ENCODE measurements around the gene MOSPD2. TPM values are rescaled to one million over a fixed set of nuclear protein-coding genes. Genes with fewer than 3 reads are reported as not detected.
A peak's percentile ranks its signal among the peaks of the same experiment; 100 is the strongest.

MOSPD2 gene
- total RNA-seq, 1 donor from 2014 or later, result 18.8 TPM

GRCh38 chrX:14865201-14865600 is 8.0 kb upstream of the MOSPD2 start:
- H3K27ac Mint-ChIP-seq (ENCODE audit: unreplicated experiment), result peak overlapping the region; percentile 87
- no peaks in the 10 kb centered on the region for H3K27me3 Mint-ChIP-seq (ENCODE audit: unreplicated experiment)
- peaks cover 11% of the 10 kb centered on the region for H3K4me1 Mint-ChIP-seq (ENCODE audit: unreplicated experiment)
- no peak for TF ChIP-seq CTCF (IDR thresholded peaks at IDR 0.05)
- H3K9me3 Mint-ChIP-seq (ENCODE audit: unreplicated experiment), result peaks cover 25% of the 10 kb centered on the region
- peaks cover 8% of the 10 kb centered on the region for H3K36me3 Mint-ChIP-seq (ENCODE audit: unreplicated experiment)
- H3K4me3 Mint-ChIP-seq (ENCODE audit: unreplicated experiment), result no peak overlapping the region
- DNase-seq (ENCODE audit: extremely low spot score, unreplicated experiment), result no peak

GRCh38 chrX:14871767-14872166 is 1.5 kb upstream of the MOSPD2 start:
- H3K4me1 Mint-ChIP-seq (ENCODE audit: unreplicated experiment), result peaks cover 2% of the 10 kb centered on the region
- H3K36me3 Mint-ChIP-seq (ENCODE audit: unreplicated experiment), result peaks cover 10% of the 10 kb centered on the region
- TF ChIP-seq CTCF (IDR thresholded peaks at IDR 0.05), result no peak
- no peak overlapping the region for H3K27ac Mint-ChIP-seq (ENCODE audit: unreplicated experiment)
- no peaks in the 10 kb centered on the region for H3K27me3 Mint-ChIP-seq (ENCODE audit: unreplicated experiment)
- peaks cover 17% of the 10 kb centered on the region for H3K9me3 Mint-ChIP-seq (ENCODE audit: unreplicated experiment)
- DNase-seq (ENCODE audit: extremely low spot score, unreplicated experiment), result no peak
- H3K4me3 Mint-ChIP-seq (ENCODE audit: unreplicated experiment), result peak overlapping the region; percentile 49

- Mint-ChIP-seq H3K4me3 (ENCODE audit: unreplicated experiment) (peak overlapping the region; percentile 81), H3K27ac (ENCODE audit: unreplicated experiment) (peak overlapping the region; percentile 57), H3K36me3 (ENCODE audit: unreplicated experiment) (peaks cover 9% of the 10 kb centered on the region), H3K4me1 (ENCODE audit: unreplicated experiment) (peaks cover 2% of the 10 kb centered on the region), H3K27me3 (ENCODE audit: unreplicated experiment) (no peaks in the 10 kb centered on the region), H3K9me3 (ENCODE audit: unreplicated experiment) (peaks cover 12% of the 10 kb centered on the region)
- DNase-seq (ENCODE audit: extremely low spot score, unreplicated experiment), result no peak
- TF ChIP-seq CTCF (IDR thresholded peaks at IDR 0.05), result no peak
Measured at GRCh38 chrX:14872355-14872754, 866 bp upstream of the MOSPD2 start.

- TF ChIP-seq CTCF (IDR thresholded peaks at IDR 0.05), result no peak
- peak overlapping the region; percentile 81 for H3K4me3 Mint-ChIP-seq (ENCODE audit: unreplicated experiment)
- H3K36me3 Mint-ChIP-seq (ENCODE audit: unreplicated experiment), result peaks cover 7% of the 10 kb centered on the region
- H3K27me3 Mint-ChIP-seq (ENCODE audit: unreplicated experiment), result no peaks in the 10 kb centered on the region
- peak overlapping the region; percentile 59 for H3K27ac Mint-ChIP-seq (ENCODE audit: unreplicated experiment)
- H3K4me1 Mint-ChIP-seq (ENCODE audit: unreplicated experiment), result peaks cover 2% of the 10 kb centered on the region
- peaks cover 7% of the 10 kb centered on the region for H3K9me3 Mint-ChIP-seq (ENCODE audit: unreplicated experiment)
- DNase-seq (ENCODE audit: extremely low spot score, unreplicated experiment), result no peak
Measured at GRCh38 chrX:14873676-14874049, 442 bp downstream of the MOSPD2 start.

- H3K36me3 Mint-ChIP-seq (ENCODE audit: unreplicated experiment), result peaks cover 7% of the 10 kb centered on the region
- no peak for DNase-seq (ENCODE audit: extremely low spot score, unreplicated experiment)
- TF ChIP-seq CTCF (IDR thresholded peaks at IDR 0.05), result no peak
- peaks cover 2% of the 10 kb centered on the region for H3K4me1 Mint-ChIP-seq (ENCODE audit: unreplicated experiment)
- no peaks in the 10 kb centered on the region for H3K27me3 Mint-ChIP-seq (ENCODE audit: unreplicated experiment)
- H3K27ac Mint-ChIP-seq (ENCODE audit: unreplicated experiment), result no peak overlapping the region
- H3K4me3 Mint-ChIP-seq (ENCODE audit: unreplicated experiment), result no peak overlapping the region
- H3K9me3 Mint-ChIP-seq (ENCODE audit: unreplicated experiment), result no peaks in the 10 kb centered on the region
Measured at GRCh38 chrX:14875624-14876023, 2.4 kb downstream of the MOSPD2 start.

All from osteocyte (in vitro differentiated cells).